RWPE1 (cell line): Measurements from ENCODE around the gene CRHR2.

Source experiments
- CTCF ChIA-PET: fragments of 350-600 bp; sonication (Branson Sonifier 250); formaldehyde crosslinking; extraction: SDS; loops from one replicate; lab custom pipeline; 2021; lab: Yijun Ruan, JAX
- POLR2A ChIA-PET: fragments of 400-600 bp; formaldehyde crosslinking; extraction: SDS; loops from one replicate; lab custom pipeline; 2020; ENCODE audit warnings: antibody characterized with exemption; ENCODE audit not compliant: low non-redundant PET; lab: Yijun Ruan, JAX
- DNase-seq: peaks from one replicate; pipeline ENCODE4 v3.0.0; 2012; ENCODE audit warnings: low spot score
- H3K27ac ChIP-seq: fragments of 450-650 bp; 2 replicates; pipeline ENCODE4 v1.5.1; 2017
- CTCF ChIP-seq: fragments of 450-650 bp; conservative IDR thresholded peaks from 2 replicates; pipeline ENCODE4 v1.5.1; 2017; ENCODE audit warnings: low read depth, mild to moderate bottlenecking

Gene CRHR2

DNA sequence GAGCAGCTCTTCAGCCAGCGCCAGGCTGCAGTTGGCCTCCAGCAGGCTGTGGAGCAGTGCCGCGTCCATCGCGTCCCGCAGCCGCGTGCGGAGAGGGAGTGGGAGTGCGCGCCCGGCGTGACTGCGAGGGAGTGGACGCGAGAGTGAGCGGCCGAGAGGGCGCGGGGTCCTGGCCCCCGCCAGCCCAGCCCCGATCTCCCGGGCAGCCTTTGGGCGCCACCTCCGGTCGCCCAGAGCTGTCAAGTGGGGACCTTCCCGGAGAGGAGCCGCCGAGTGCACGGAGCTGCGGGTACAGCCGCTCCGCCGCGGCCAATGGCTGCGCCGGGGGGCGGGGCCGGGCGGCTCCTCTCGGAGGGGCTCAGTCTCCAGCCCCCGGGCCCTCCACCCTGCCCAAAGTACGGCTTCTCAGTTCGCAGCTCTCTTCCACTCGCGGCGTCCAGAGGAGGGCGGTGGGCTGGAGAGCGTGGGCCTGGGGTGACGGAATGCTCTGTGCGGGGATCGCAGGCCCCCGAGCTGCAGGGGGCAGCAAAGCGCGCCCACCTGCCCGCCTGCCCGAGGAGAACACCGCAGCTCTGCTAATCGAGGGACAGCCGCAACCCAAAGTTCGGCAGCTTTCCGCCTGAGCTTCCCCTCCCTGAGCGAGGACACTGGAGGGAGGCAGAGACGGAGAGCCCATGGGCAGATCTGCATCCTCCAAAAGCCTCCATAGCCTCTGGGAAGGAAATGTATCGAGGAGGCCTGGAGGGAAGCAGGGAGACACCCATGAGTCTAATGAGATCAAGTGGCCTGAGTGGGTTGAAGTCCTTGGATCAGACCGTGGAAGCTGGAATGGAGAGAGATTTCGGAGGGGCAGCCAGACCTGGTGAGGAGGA is at the start of gene CRHR2:
Gene CRHR2 (minus strand): TSS at position 245 of the 872 bp plus-strand sequence. CDS start 176 bp downstream, at position 69.
- CTCF ChIA-PET = interaction anchor here (1.4 kb wide), 1 partner anchor 34 kb away, joined by 4 read pairs; no protein-coding TSS in a partner anchor

DNA sequence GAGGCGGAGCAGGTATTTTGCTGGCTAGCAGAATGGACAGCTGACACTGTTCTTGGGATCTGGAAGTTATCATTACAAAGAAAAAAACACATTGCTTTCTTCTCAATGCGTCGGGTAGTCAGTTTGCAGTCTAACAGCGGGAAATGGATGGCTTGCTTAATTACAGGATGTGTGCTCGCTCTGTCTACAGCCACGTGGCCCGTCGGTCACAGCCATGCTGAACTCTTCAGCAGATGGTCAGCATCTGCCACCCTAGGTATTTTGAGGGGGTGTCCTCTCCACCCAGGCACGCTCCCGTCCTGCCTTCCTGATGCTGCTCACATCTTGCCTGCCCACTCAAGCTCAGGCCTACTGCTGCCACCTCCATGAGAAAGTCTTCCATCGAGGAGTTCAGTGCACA is 49.3 kb upstream of the CRHR2 start:
- POLR2A ChIA-PET = no interaction called here
- CTCF ChIA-PET = no interaction called here
- H3K27ac ChIP-seq = no peak overlapping the region
- no peak for TF ChIP-seq CTCF
- no peak for DNase-seq

More for the DNA sequence above, at the start of gene CRHR2:
- POLR2A ChIA-PET = no interaction called here
- no peak for DNase-seq
- no peak within 1 kb of the TSS for H3K27ac ChIP-seq
- no peak for TF ChIP-seq CTCF

GRCh38 chr7:30730996-30731395 is 48.7 kb upstream of the CRHR2 start:
- POLR2A ChIA-PET = no interaction called here
- CTCF ChIA-PET = no interaction called here
- no peak overlapping the region for H3K27ac ChIP-seq
- TF ChIP-seq CTCF = no peak
- no peak for DNase-seq

DNA sequence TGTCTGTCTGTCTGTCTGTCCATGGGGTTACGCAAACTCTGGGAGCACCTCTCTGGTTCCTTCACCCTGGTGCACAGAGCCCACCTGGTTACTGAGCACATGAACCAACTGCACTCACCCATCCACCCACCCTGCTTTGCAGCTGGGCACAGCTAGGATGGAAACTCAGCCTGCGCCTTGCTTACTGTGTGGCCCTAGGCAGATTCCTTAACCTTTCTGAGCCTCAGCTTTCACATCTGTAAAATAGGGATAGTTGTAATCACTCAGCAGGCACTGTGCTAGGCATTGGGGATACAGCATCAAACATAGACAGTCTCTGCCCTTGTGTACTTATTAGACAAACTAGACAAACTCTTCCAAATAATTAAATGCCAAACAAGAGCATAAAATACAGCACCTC is 47.8 kb upstream of the CRHR2 start:
- CTCF ChIA-PET = no interaction called here
- POLR2A ChIA-PET = no interaction called here
- no peak for TF ChIP-seq CTCF
- no peak for DNase-seq
- H3K27ac ChIP-seq = no peak overlapping the region

DNA sequence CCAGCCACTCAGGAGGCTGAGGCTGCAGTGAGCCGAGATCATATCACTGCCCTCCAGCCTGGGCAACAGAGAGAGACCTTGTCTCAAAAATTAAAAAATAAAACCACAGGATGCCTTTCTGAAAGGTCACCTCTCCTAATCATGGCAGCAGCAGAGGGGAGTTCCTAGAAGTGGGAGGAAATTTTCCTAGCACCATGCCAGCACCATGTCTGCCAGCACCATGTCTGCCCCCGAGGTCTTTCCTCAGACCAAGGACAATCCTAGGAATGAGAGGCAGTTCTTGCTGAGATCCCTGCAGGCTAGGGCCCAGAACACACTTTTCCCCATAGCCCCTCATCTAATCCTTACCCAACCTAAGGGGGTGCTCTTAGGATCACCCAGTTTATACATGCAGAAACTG is 47.4 kb upstream of the CRHR2 start:
- TF ChIP-seq CTCF = no peak
- CTCF ChIA-PET = no interaction called here
- no peak for DNase-seq
- POLR2A ChIA-PET = no interaction called here
- H3K27ac ChIP-seq = no peak overlapping the region

DNA sequence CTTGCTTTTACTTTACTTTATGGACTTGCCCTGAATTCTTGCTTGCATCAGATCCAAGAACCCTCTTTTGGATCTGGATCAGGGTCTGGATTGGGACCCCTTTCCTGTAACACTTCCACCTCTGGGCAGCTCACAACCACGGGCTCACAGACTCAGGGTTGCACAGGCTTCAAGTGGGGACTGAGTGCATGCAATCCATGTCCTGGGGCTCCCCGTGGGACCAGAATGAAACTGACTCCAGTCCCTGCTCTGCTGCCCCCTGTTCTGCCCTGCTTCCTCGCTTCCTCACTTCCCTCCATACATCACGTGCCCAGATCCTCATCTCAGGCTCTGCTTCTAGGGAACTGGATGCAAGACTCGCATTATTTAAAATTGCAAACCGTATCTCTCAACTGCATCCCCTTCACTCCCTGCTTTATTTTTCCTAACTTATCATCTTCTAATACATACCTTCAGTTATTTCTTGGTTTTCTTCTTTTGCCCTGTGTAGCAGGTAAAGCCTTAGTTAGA is 46.4 kb upstream of the CRHR2 start:
- no peak for DNase-seq
- H3K27ac ChIP-seq = no peak overlapping the region
- POLR2A ChIA-PET = no interaction called here
- CTCF ChIA-PET = interaction anchor here (1.0 kb wide), 1 partner anchor 12 kb away, joined by 5 read pairs; no protein-coding TSS in a partner anchor
- no peak for TF ChIP-seq CTCF
